MM.1S (cell line): Measurements from ENCODE around the gene C11orf21.

ENCODE experiments used
- CTCF ChIP-seq: fragments of 300-600 bp; sonication (generic); IDR thresholded peaks from 2 replicates; pipeline ENCODE4 v1.5.1; 2016; ENCODE audit warnings: antibody characterized with exemption, low read length, mixed read lengths
- EZH2 ChIP-seq: fragments of 300-600 bp; sonication (generic); optimal IDR thresholded peaks from 2 replicates; pipeline ENCODE3; 2017; ENCODE audit warnings: low read depth, mild to moderate bottlenecking, antibody characterized with exemption, low read length, mixed read lengths
- EZH2phosphoT487 ChIP-seq: fragments of 300-600 bp; sonication (generic); IDR thresholded peaks from 2 replicates; pipeline ENCODE4 v1.6.1; 2018; ENCODE audit warnings: antibody characterized with exemption, low read length

DNA sequence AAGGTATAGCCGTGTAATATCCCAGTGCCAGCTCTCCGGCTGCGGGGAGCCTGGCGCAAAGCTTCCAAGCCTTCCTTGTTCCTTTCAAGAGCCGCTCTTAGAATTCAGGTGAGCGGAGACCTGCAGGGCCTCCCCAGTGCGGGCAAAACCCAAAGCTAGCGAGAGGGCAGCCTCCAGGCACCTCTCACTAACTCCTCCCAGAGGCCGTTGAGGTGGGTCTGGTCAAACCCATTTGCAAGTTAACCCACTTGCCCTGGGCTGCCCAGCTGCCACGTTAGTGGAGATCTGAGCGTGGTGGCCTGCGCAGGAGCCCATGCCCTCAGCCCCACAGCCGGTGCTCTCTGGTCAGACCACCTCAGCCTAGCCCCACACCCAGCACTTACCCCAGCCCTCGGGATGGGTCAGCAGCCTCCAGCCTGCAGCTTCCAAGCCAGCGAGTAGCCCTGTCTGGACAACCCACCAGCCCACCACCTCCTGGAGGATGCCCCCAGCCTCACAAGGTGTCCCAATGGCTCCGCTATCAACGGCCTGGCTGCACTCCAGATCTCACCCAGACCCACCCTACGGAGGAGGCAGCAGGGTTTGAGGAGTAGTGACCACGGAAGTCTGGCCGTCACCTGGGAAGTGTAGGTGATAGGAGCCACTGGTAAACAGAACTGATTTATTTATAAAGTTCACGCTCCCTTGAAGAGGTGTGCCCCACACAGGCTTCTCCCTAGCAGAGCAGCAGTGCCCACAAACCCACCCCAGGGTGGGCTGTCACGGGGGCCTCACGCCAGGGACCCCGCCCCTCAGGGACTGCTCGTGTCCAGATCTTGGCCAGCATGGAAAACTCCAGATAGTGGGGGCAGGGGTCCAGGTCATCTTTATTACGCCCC is 33.6 kb downstream of the C11orf21 start:
- TF ChIP-seq CTCF (no peak), EZH2 (no peak), EZH2phosphoT487 (no peak)
